Neural progenitor cell (in vitro differentiated cells): Measurements from ENCODE around the gene SDR9C7. TPM values are rescaled to one million over a fixed set of nuclear protein-coding genes. Genes with fewer than 3 reads are reported as not detected.
"Not testable (repeated sequence)": the region's sequence is repeated elsewhere in the genome, so short reads cannot be mapped to it uniquely, and the experiment has no call there.

Experiments
- DNase-seq: peaks from one replicate; pipeline ENCODE4 v3.0.0-alpha.2; 2016; ENCODE audit warnings: low spot score
- H2AFZ ChIP-seq: fragments of 200-600 bp; sonication (generic); replicated peaks from 2 replicates; pipeline ENCODE4 v1.6.1; 2016; ENCODE audit warnings: antibody characterized with exemption
- H3F3A ChIP-seq: fragments of 200-600 bp; sonication (generic); 2 replicates; pipeline ENCODE4 v1.6.1; 2016; ENCODE audit warnings: antibody characterized with exemption, low read depth
- H3K27ac ChIP-seq: fragments of 200-600 bp; sonication (generic); 2 replicates; pipeline ENCODE4 v1.5.1; 2016; ENCODE audit warnings: mild to moderate bottlenecking
- H3K27me3 ChIP-seq: fragments of 200-600 bp; sonication (generic); 2 replicates; pipeline ENCODE4 v1.6.1; 2016; ENCODE audit warnings: mild to moderate bottlenecking, moderate library complexity
- H3K36me3 ChIP-seq: fragments of 200-600 bp; sonication (generic); 2 replicates; pipeline ENCODE4 v1.5.1; 2016
- H3K4me1 ChIP-seq: fragments of 200-600 bp; sonication (generic); 2 replicates; pipeline ENCODE4 v1.6.1; 2016; ENCODE audit warnings: mixed run types
- H3K4me2 ChIP-seq: fragments of 200-600 bp; sonication (generic); 2 replicates; pipeline ENCODE4 v1.6.1; 2016
- H3K4me3 ChIP-seq: fragments of 200-600 bp; sonication (generic); 2 replicates; pipeline ENCODE4 v1.5.1; 2016
- H3K79me2 ChIP-seq: fragments of 200-600 bp; sonication (generic); 2 replicates; pipeline ENCODE4 v1.6.1; 2016; ENCODE audit warnings: low read depth
- H3K9ac ChIP-seq: fragments of 200-600 bp; sonication (generic); 2 replicates; pipeline ENCODE4 v1.6.1; 2016
- H3K9me3 ChIP-seq: fragments of 200-600 bp; sonication (generic); 2 replicates; pipeline ENCODE4 v1.5.1; 2016; ENCODE audit warnings: low read depth
- H4K20me1 ChIP-seq: fragments of 200-600 bp; sonication (generic); 2 replicates; pipeline ENCODE4 v1.6.1; 2016; ENCODE audit warnings: low read depth
- H3K27ac Mint-ChIP-seq: 3 replicates; pipeline ENCODE4 v1.8.0; 2021; ENCODE audit warnings: mixed read lengths
- H3K27me3 Mint-ChIP-seq: 2 replicates; pipeline ENCODE4 v1.8.0; 2022; ENCODE audit warnings: low read depth, mild to moderate bottlenecking, inconsistent platforms, moderate library complexity, mixed read lengths; ENCODE audit not compliant: insufficient read depth
- H3K36me3 Mint-ChIP-seq: 3 replicates; pipeline ENCODE4 v1.8.0; 2021; ENCODE audit warnings: mixed read lengths
- H3K4me1 Mint-ChIP-seq: 3 replicates; pipeline ENCODE4 v1.8.0; 2021; ENCODE audit warnings: mixed read lengths
- H3K4me3 Mint-ChIP-seq: 3 replicates; pipeline ENCODE4 v1.8.0; 2021; ENCODE audit warnings: mild to moderate bottlenecking, moderate library complexity, mixed read lengths
- H3K9me3 Mint-ChIP-seq: 3 replicates; pipeline ENCODE4 v1.8.0; 2020; ENCODE audit warnings: mixed read lengths
- CTCF ChIP-seq: fragments of 200-600 bp; sonication (generic); IDR thresholded peaks from 2 replicates; pipeline ENCODE4 v1.5.1; 2017; ENCODE audit warnings: antibody characterized with exemption, mild to moderate bottlenecking
- EZH2 ChIP-seq: fragments of 200-600 bp; sonication (generic); IDR thresholded peaks from 2 replicates; pipeline ENCODE4 v1.6.1; 2017; ENCODE audit warnings: antibody characterized with exemption, mild to moderate bottlenecking, moderate library complexity
- EZH2phosphoT487 ChIP-seq: fragments of 200-600 bp; sonication (generic); IDR thresholded peaks from 2 replicates; pipeline ENCODE4 v1.6.1; 2017; ENCODE audit warnings: antibody characterized with exemption
- total RNA-seq: library from RNA; depleted of rRNA; stranded (reverse); fragments of >200 nt; gene quantifications from 2 replicates; pipeline ENCODE4 v1.2.3, GENCODE V29; 2015; ENCODE audit warnings: low replicate concordance

Gene SDR9C7
- total RNA-seq, 1 donor from 2014 or later, result 0.32 TPM

GRCh38 chr12:56921346-56921745, 12.9 kb downstream of the SDR9C7 start:
- no peaks in the 10 kb centered on the region for H3K36me3 Mint-ChIP-seq
- Histone ChIP-seq H3K27me3 (no peaks in the 10 kb centered on the region), H3K27ac (no peak overlapping the region), H2AFZ (no peak overlapping the region), H3K79me2 (no peaks in the 10 kb centered on the region), H3F3A (no peaks in the 10 kb centered on the region), H4K20me1 (no peaks in the 10 kb centered on the region), H3K4me1 (peaks cover 9% of the 10 kb centered on the region), H3K36me3 (no peaks in the 10 kb centered on the region), H3K9ac (no peak overlapping the region), H3K4me2 (no peak overlapping the region), H3K4me3 (no peak overlapping the region), H3K9me3 (no peaks in the 10 kb centered on the region)
- H3K9me3 Mint-ChIP-seq, result peaks cover 2% of the 10 kb centered on the region
- peaks cover 3% of the 10 kb centered on the region for H3K27me3 Mint-ChIP-seq
- H3K4me3 Mint-ChIP-seq, result no peak overlapping the region
- no peak for DNase-seq
- no peak overlapping the region for H3K27ac Mint-ChIP-seq
- no peak for TF ChIP-seq CTCF
- TF ChIP-seq EZH2, result no peak
- TF ChIP-seq EZH2phosphoT487, result no peak
- H3K4me1 Mint-ChIP-seq, result no peaks in the 10 kb centered on the region

GRCh38 chr12:56918139-56918538, 16.1 kb downstream of the SDR9C7 start:
- not testable (repeated sequence) for H3K79me2 ChIP-seq, DNase-seq, H3K4me3 ChIP-seq, H3K4me2 ChIP-seq, H3K36me3 Mint-ChIP-seq, H3K9me3 ChIP-seq, H3K4me1 Mint-ChIP-seq, H4K20me1 ChIP-seq, H3K9ac ChIP-seq, H3K27ac ChIP-seq, H3K4me3 Mint-ChIP-seq, H3K4me1 ChIP-seq, H3K27me3 ChIP-seq, H3F3A ChIP-seq, H3K27me3 Mint-ChIP-seq, H2AFZ ChIP-seq, H3K36me3 ChIP-seq, H3K9me3 Mint-ChIP-seq, H3K27ac Mint-ChIP-seq

- Histone ChIP-seq H3K27me3 (no peaks in the 10 kb centered on the region), H3K9me3 (no peaks in the 10 kb centered on the region), H4K20me1 (no peaks in the 10 kb centered on the region), H3K4me2 (no peak overlapping the region), H3K36me3 (no peaks in the 10 kb centered on the region), H3K4me3 (no peak overlapping the region), H3K79me2 (no peaks in the 10 kb centered on the region), H3K9ac (no peak overlapping the region), H3F3A (no peaks in the 10 kb centered on the region), H2AFZ (no peak overlapping the region), H3K4me1 (peaks cover 4% of the 10 kb centered on the region), H3K27ac (no peak overlapping the region)
- H3K9me3 Mint-ChIP-seq, result peaks cover 2% of the 10 kb centered on the region
- TF ChIP-seq CTCF (no peak), EZH2 (no peak), EZH2phosphoT487 (no peak)
- no peaks in the 10 kb centered on the region for H3K4me1 Mint-ChIP-seq
- DNase-seq, result no peak
- H3K36me3 Mint-ChIP-seq, result no peaks in the 10 kb centered on the region
- H3K27ac Mint-ChIP-seq, result no peak overlapping the region
- peaks cover 9% of the 10 kb centered on the region for H3K27me3 Mint-ChIP-seq
- H3K4me3 Mint-ChIP-seq, result no peak overlapping the region
These were observed 17.2 kb downstream of the SDR9C7 start for GRCh38 chr12:56916996-56917333.

- no peaks in the 10 kb centered on the region for H3K4me1 ChIP-seq
- no peaks in the 10 kb centered on the region for H3K27me3 ChIP-seq
- H3K4me2 ChIP-seq, result no peak overlapping the region
- no peaks in the 10 kb centered on the region for H3K79me2 ChIP-seq
- no peak overlapping the region for H3K27ac ChIP-seq
- no peak overlapping the region for H3K4me3 ChIP-seq
- no peaks in the 10 kb centered on the region for H3K36me3 ChIP-seq
- H3K4me3 Mint-ChIP-seq, result no peak overlapping the region
- H3F3A ChIP-seq, result no peaks in the 10 kb centered on the region
- no peak overlapping the region for H3K9ac ChIP-seq
- no peak for DNase-seq
- H3K9me3 ChIP-seq, result no peaks in the 10 kb centered on the region
- peaks cover 8% of the 10 kb centered on the region for H3K27me3 Mint-ChIP-seq
- no peak for TF ChIP-seq EZH2phosphoT487
- TF ChIP-seq CTCF, result no peak
- no peak for TF ChIP-seq EZH2
- no peaks in the 10 kb centered on the region for H3K36me3 Mint-ChIP-seq
- no peak overlapping the region for H2AFZ ChIP-seq
- peaks cover 2% of the 10 kb centered on the region for H3K9me3 Mint-ChIP-seq
- no peaks in the 10 kb centered on the region for H3K4me1 Mint-ChIP-seq
- no peaks in the 10 kb centered on the region for H4K20me1 ChIP-seq
- H3K27ac Mint-ChIP-seq, result no peak overlapping the region
These were observed 17.8 kb downstream of the SDR9C7 start for GRCh38 chr12:56916296-56916995.
